Activated CD8-positive, alpha-beta memory T cell treated with anti-CD3 and anti-CD28 coated beads for 4 hours (primary cell): Measurements from ENCODE around the gene BABAM2.
"Not testable (repeated sequence)": the region's sequence is repeated elsewhere in the genome, so short reads cannot be mapped to it uniquely, and the experiment has no call there.

Experiments used
- DNase-seq, 2 donors: peaks; one replicate each; pipeline ENCODE4 v3.0.0-alpha.2; 2020; ENCODE audit warnings: low read depth in 2 of 2

Gene BABAM2

GRCh38 chr2:28330722-28331121 lies 440.2 kb downstream of the BABAM2 start:
- not testable (repeated sequence) for DNase-seq

- DNase-seq, result not testable (repeated sequence)
Observed at GRCh38 chr2:28331797-28332196, 441.3 kb downstream of the BABAM2 start.

GRCh38 chr2:28332696-28333095 lies 442.2 kb downstream of the BABAM2 start:
- DNase-seq, result no peak

GRCh38 chr2:28333606-28334526 lies 443.3 kb downstream of the BABAM2 start:
- DNase-seq, result no peak

- no peak for DNase-seq
Observed at GRCh38 chr2:28334527-28334894, 444.0 kb downstream of the BABAM2 start.

- not testable (repeated sequence) for DNase-seq
Observed at GRCh38 chr2:28335265-28335664, 444.7 kb downstream of the BABAM2 start.

GRCh38 chr2:28335666-28336065 lies 445.1 kb downstream of the BABAM2 start:
- DNase-seq, result no peak

GRCh38 chr2:28336264-28336980 lies 445.9 kb downstream of the BABAM2 start:
- no peak for DNase-seq

GRCh38 chr2:28336982-28337627 lies 446.6 kb downstream of the BABAM2 start:
- no peak for DNase-seq

- DNase-seq, result no peak
Observed at GRCh38 chr2:28338046-28338817, 447.7 kb downstream of the BABAM2 start.

- DNase-seq, result no peak
Observed at GRCh38 chr2:28338831-28339321, 448.3 kb downstream of the BABAM2 start.

GRCh38 chr2:28339516-28340175 lies 449.1 kb downstream of the BABAM2 start:
- no peak for DNase-seq

GRCh38 chr2:28340312-28341202 lies 450.0 kb downstream of the BABAM2 start:
- DNase-seq, result no peak

GRCh38 chr2:28341208-28341891 lies 450.8 kb downstream of the BABAM2 start:
- no peak for DNase-seq

GRCh38 chr2:28342081-28342967 lies 451.8 kb downstream of the BABAM2 start:
- DNase-seq, result no peak

GRCh38 chr2:28343184-28343942 lies 452.8 kb downstream of the BABAM2 start:
- no peak for DNase-seq

- no peak for DNase-seq
Observed at GRCh38 chr2:28343971-28344715, 453.6 kb downstream of the BABAM2 start.
